GM23338 (cell line): ENCODE data around the gene FLG2. TPM values are rescaled to one million over a fixed set of nuclear protein-coding genes. Genes with fewer than 3 reads are reported as not detected.

ENCODE experiments used
- ATAC-seq: fragments of 200-7000 bp; cut with Tn5 transposase; 3 replicates; pipeline ENCODE4 v1.9.1; 2020
- DNase-seq: peaks from one replicate; pipeline ENCODE4 v3.0.0-alpha.2; 2015; ENCODE audit warnings: low spot score
- H2AFZ ChIP-seq: fragments of 200-600 bp; sonication (generic); 2 replicates; pipeline ENCODE4 v1.8.0; 2016; ENCODE audit warnings: antibody characterized with exemption, mild to moderate bottlenecking, moderate library complexity
- H3F3A ChIP-seq: fragments of 200-600 bp; sonication (generic); replicated peaks from 2 replicates; pipeline ENCODE4 v1.8.0; 2017; ENCODE audit warnings: antibody characterized with exemption, mixed run types, low read depth
- H3K27ac ChIP-seq: fragments of 200-600 bp; sonication (generic); 2 replicates; pipeline ENCODE4 v1.6.1; 2016; ENCODE audit warnings: low read depth
- H3K27me3 ChIP-seq: fragments of 200-600 bp; sonication (generic); 2 replicates; pipeline ENCODE4 v1.8.0; 2016; ENCODE audit warnings: mild to moderate bottlenecking, mixed run types, moderate library complexity; ENCODE audit not compliant: insufficient read depth
- H3K36me3 ChIP-seq: fragments of 200-600 bp; sonication (generic); 2 replicates; pipeline ENCODE4 v1.8.0; 2016; ENCODE audit warnings: mild to moderate bottlenecking; ENCODE audit not compliant: insufficient read depth
- H3K4me1 ChIP-seq: fragments of 200-600 bp; sonication (generic); 2 replicates; pipeline ENCODE4 v1.8.0; 2016; ENCODE audit warnings: mild to moderate bottlenecking, moderate library complexity; ENCODE audit not compliant: insufficient read depth
- H3K4me2 ChIP-seq: fragments of 200-600 bp; sonication (generic); 2 replicates; pipeline ENCODE4 v1.7.1; 2017; ENCODE audit warnings: mixed run types
- H3K4me3 ChIP-seq: fragments of 200-600 bp; sonication (generic); 2 replicates; pipeline ENCODE4 v1.6.1; 2016; ENCODE audit warnings: mixed run types
- H3K79me2 ChIP-seq: fragments of 200-600 bp; sonication (generic); replicated peaks from 2 replicates; pipeline ENCODE4 v1.8.0; 2017; ENCODE audit warnings: mild to moderate bottlenecking; ENCODE audit not compliant: insufficient read depth
- H3K9me2 ChIP-seq: fragments of 200-600 bp; sonication (generic); 2 replicates; pipeline ENCODE4 v1.8.0; 2017; ENCODE audit not compliant: insufficient read depth
- H4K20me1 ChIP-seq: fragments of 200-600 bp; sonication (generic); replicated peaks from 2 replicates; pipeline ENCODE4 v1.8.0; 2017; ENCODE audit warnings: mild to moderate bottlenecking; ENCODE audit not compliant: insufficient read depth
- H3K27ac Mint-ChIP-seq: 2 replicates; pipeline ENCODE4 v1.8.0; 2020; ENCODE audit warnings: inconsistent platforms, mild to moderate bottlenecking, moderate library complexity, mixed read lengths
- H3K27me3 Mint-ChIP-seq: 3 replicates; pipeline ENCODE4 v1.8.0; 2022; ENCODE audit warnings: low read depth, mild to moderate bottlenecking, moderate library complexity, mixed read lengths, inconsistent platforms; ENCODE audit not compliant: insufficient read depth, poor library complexity
- H3K36me3 Mint-ChIP-seq: 3 replicates; pipeline ENCODE4 v1.8.0; 2021; ENCODE audit warnings: low read depth, mild to moderate bottlenecking, inconsistent platforms, moderate library complexity, mixed read lengths
- H3K4me1 Mint-ChIP-seq: 3 replicates; pipeline ENCODE4 v1.8.0; 2020; ENCODE audit warnings: mild to moderate bottlenecking, inconsistent platforms, mixed read lengths
- H3K4me3 Mint-ChIP-seq: 3 replicates; pipeline ENCODE4 v1.8.0; 2021; ENCODE audit warnings: moderate library complexity, mild to moderate bottlenecking, inconsistent platforms, mixed read lengths
- H3K9me3 Mint-ChIP-seq: 3 replicates; pipeline ENCODE4 v1.8.0; 2020; ENCODE audit warnings: moderate library complexity, mild to moderate bottlenecking, inconsistent platforms, mixed read lengths
- CREB1 ChIP-seq: fragments of 250-450 bp; sonication (Bioruptor Pico); IDR thresholded peaks from 2 replicates; pipeline ENCODE4 v1.5.0; 2020; ENCODE audit warnings: low read depth, mild to moderate bottlenecking, moderate library complexity
- EZH2 ChIP-seq: fragments of 200-600 bp; sonication (generic); IDR thresholded peaks from one replicate; pipeline ENCODE4 v1.8.0; 2017; ENCODE audit warnings: antibody characterized with exemption, mild to moderate bottlenecking, low read depth; ENCODE audit not compliant: unreplicated experiment
- EZH2phosphoT487 ChIP-seq: fragments of 200-600 bp; sonication (generic); IDR thresholded peaks from one replicate; pipeline ENCODE4 v1.8.1; 2018; ENCODE audit warnings: antibody characterized with exemption; ENCODE audit not compliant: unreplicated experiment
- NANOG ChIP-seq: IDR thresholded peaks from 2 replicates; pipeline ENCODE4 v1.6.1; 2016; ENCODE audit warnings: antibody characterized with exemption, borderline replicate concordance
- STAT1 ChIP-seq: IDR thresholded peaks from one replicate; pipeline ENCODE4 v1.6.1; 2016; ENCODE audit warnings: antibody characterized with exemption; ENCODE audit not compliant: unreplicated experiment
- polyA plus RNA-seq: library from polyadenylated mRNA; unstranded; fragments of >200 nt; fragmentation: Nextera tagmentation; extraction: Ambion mirVana; gene quantifications from 2 replicates; pipeline ENCODE4 v1.2.1, GENCODE V29; 2016
- total RNA-seq: library from RNA; depleted of rRNA; stranded (reverse); fragments of >200 nt; shearing (Covaris generic); gene quantifications from 2 replicates; pipeline ENCODE4 v1.2.3, GENCODE V29; 2014
- TF ChIP-seq, protein P1 (sequence below), 2 experiments: fragments of 200-600 bp in 1 of 2; sonication (generic) in 1 of 2; conservative IDR thresholded peaks; 2 replicates each; pipeline versions ENCODE4 v1.5.1 to v1.6.1; 2016 to 2017; ENCODE audit warnings: antibody characterized with exemption in 2 of 2, low read depth in 2 of 2, mild to moderate bottlenecking in 2 of 2, moderate library complexity in 1 of 2
- TF ChIP-seq, protein P2 (sequence below): IDR thresholded peaks from 2 replicates; pipeline ENCODE4 v1.6.1; 2016; ENCODE audit warnings: antibody characterized with exemption
- TF ChIP-seq, protein P3 (sequence below): fragments of 250-450 bp; sonication (Bioruptor Pico); IDR thresholded peaks from 2 replicates; pipeline ENCODE4 v1.5.0; 2020; ENCODE audit warnings: mild to moderate bottlenecking, moderate library complexity

Gene FLG2
- total and polyA plus RNA-seq, 2 experiments from 2014 or later, result not detected

DNA sequence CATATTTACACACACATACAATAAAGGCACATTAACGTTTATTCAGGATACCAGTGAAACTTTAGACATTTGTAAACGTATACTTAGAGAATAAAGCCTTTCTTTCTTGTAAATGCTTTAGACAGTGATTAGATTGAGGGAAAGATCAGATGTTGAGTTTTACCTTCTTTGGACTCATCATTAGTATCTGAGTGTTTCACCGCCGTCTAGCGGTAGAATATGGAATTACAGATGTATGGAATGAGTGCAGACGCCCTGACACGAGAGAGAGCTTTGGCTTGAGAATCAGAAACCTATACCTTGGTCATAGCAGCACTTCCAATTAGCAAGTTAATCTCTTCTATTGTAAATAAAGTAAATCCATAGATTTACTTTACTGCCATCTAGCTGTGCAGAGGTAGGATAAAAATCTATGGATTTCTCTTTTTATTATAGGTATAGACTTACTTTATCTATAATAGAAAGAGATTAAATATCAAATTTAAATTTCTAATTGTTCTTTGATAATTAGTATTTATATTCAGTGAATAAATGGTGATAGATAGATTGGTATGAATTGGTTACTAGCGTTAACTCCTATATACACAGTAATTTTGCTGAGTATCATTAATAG lies 12.6 kb downstream of the FLG2 start:
- no peaks in the 10 kb centered on the region for H3K36me3 Mint-ChIP-seq
- H3F3A ChIP-seq, result no peaks in the 10 kb centered on the region
- H3K27me3 ChIP-seq, result no peaks in the 10 kb centered on the region
- DNase-seq, result peak; percentile 83
- H2AFZ ChIP-seq, result no peak overlapping the region
- H3K27ac ChIP-seq, result no peak overlapping the region
- H3K4me1 ChIP-seq, result no peaks in the 10 kb centered on the region
- no peaks in the 10 kb centered on the region for H3K9me2 ChIP-seq
- no peaks in the 10 kb centered on the region for H3K36me3 ChIP-seq
- no peak overlapping the region for H3K4me3 Mint-ChIP-seq
- H3K4me3 ChIP-seq, result no peak overlapping the region
- no peaks in the 10 kb centered on the region for H3K27me3 Mint-ChIP-seq
- ATAC-seq, result peak; percentile 81
- H3K4me1 Mint-ChIP-seq, result no peaks in the 10 kb centered on the region
- TF ChIP-seq, protein P1, sequence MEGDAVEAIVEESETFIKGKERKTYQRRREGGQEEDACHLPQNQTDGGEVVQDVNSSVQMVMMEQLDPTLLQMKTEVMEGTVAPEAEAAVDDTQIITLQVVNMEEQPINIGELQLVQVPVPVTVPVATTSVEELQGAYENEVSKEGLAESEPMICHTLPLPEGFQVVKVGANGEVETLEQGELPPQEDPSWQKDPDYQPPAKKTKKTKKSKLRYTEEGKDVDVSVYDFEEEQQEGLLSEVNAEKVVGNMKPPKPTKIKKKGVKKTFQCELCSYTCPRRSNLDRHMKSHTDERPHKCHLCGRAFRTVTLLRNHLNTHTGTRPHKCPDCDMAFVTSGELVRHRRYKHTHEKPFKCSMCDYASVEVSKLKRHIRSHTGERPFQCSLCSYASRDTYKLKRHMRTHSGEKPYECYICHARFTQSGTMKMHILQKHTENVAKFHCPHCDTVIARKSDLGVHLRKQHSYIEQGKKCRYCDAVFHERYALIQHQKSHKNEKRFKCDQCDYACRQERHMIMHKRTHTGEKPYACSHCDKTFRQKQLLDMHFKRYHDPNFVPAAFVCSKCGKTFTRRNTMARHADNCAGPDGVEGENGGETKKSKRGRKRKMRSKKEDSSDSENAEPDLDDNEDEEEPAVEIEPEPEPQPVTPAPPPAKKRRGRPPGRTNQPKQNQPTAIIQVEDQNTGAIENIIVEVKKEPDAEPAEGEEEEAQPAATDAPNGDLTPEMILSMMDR (conservative IDR thresholded peaks at IDR 0.05; ENCODE audit: low read depth in 2 of 2), result peak; percentile 76 to 87
- TF ChIP-seq EZH2 (no peak), CREB1 (CRISPR knock-in tag) (no peak), EZH2phosphoT487 (no peak), NANOG (no peak), STAT1 (no peak)
- TF ChIP-seq, protein P2, sequence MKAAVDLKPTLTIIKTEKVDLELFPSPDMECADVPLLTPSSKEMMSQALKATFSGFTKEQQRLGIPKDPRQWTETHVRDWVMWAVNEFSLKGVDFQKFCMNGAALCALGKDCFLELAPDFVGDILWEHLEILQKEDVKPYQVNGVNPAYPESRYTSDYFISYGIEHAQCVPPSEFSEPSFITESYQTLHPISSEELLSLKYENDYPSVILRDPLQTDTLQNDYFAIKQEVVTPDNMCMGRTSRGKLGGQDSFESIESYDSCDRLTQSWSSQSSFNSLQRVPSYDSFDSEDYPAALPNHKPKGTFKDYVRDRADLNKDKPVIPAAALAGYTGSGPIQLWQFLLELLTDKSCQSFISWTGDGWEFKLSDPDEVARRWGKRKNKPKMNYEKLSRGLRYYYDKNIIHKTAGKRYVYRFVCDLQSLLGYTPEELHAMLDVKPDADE, result no peak
- TF ChIP-seq, protein P3, sequence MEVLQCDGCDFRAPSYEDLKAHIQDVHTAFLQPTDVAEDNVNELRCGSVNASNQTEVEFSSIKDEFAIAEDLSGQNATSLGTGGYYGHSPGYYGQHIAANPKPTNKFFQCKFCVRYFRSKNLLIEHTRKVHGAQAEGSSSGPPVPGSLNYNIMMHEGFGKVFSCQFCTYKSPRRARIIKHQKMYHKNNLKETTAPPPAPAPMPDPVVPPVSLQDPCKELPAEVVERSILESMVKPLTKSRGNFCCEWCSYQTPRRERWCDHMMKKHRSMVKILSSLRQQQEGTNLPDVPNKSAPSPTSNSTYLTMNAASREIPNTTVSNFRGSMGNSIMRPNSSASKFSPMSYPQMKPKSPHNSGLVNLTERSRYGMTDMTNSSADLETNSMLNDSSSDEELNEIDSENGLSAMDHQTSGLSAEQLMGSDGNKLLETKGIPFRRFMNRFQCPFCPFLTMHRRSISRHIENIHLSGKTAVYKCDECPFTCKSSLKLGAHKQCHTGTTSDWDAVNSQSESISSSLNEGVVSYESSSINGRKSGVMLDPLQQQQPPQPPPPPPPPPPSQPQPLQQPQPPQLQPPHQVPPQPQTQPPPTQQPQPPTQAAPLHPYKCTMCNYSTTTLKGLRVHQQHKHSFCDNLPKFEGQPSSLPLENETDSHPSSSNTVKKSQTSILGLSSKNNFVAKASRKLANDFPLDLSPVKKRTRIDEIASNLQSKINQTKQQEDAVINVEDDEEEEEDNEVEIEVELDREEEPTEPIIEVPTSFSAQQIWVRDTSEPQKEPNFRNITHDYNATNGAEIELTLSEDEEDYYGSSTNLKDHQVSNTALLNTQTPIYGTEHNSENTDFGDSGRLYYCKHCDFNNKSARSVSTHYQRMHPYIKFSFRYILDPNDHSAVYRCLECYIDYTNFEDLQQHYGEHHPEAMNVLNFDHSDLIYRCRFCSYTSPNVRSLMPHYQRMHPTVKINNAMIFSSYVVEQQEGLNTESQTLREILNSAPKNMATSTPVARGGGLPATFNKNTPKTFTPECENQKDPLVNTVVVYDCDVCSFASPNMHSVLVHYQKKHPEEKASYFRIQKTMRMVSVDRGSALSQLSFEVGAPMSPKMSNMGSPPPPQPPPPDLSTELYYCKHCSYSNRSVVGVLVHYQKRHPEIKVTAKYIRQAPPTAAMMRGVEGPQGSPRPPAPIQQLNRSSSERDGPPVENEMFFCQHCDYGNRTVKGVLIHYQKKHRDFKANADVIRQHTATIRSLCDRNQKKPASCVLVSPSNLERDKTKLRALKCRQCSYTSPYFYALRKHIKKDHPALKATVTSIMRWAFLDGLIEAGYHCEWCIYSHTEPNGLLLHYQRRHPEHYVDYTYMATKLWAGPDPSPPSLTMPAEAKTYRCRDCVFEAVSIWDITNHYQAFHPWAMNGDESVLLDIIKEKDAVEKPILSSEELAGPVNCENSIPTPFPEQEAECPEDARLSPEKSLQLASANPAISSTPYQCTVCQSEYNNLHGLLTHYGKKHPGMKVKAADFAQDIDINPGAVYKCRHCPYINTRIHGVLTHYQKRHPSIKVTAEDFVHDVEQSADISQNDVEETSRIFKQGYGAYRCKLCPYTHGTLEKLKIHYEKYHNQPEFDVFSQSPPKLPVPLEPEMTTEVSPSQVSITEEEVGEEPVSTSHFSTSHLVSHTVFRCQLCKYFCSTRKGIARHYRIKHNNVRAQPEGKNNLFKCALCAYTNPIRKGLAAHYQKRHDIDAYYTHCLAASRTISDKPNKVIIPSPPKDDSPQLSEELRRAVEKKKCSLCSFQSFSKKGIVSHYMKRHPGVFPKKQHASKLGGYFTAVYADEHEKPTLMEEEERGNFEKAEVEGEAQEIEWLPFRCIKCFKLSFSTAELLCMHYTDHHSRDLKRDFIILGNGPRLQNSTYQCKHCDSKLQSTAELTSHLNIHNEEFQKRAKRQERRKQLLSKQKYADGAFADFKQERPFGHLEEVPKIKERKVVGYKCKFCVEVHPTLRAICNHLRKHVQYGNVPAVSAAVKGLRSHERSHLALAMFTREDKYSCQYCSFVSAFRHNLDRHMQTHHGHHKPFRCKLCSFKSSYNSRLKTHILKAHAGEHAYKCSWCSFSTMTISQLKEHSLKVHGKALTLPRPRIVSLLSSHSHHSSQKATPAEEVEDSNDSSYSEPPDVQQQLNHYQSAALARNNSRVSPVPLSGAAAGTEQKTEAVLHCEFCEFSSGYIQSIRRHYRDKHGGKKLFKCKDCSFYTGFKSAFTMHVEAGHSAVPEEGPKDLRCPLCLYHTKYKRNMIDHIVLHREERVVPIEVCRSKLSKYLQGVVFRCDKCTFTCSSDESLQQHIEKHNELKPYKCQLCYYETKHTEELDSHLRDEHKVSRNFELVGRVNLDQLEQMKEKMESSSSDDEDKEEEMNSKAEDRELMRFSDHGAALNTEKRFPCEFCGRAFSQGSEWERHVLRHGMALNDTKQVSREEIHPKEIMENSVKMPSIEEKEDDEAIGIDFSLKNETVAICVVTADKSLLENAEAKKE, result no peak
- H3K27ac Mint-ChIP-seq, result no peak overlapping the region
- no peaks in the 10 kb centered on the region; the same call in 1 of the 3 replicates for H3K9me3 Mint-ChIP-seq
- H3K79me2 ChIP-seq, result no peaks in the 10 kb centered on the region
- H3K4me2 ChIP-seq, result no peak overlapping the region
- H4K20me1 ChIP-seq, result no peaks in the 10 kb centered on the region
